ENCODE measurements around the gene AGAP1. TPM values are rescaled to one million over a fixed set of nuclear protein-coding genes. Genes with fewer than 3 reads are reported as not detected.

Gene AGAP1
- total RNA-seq, 6 experiments from 2014 or later = 8.1 to 11.2 (median 9.8) TPM

DNA sequence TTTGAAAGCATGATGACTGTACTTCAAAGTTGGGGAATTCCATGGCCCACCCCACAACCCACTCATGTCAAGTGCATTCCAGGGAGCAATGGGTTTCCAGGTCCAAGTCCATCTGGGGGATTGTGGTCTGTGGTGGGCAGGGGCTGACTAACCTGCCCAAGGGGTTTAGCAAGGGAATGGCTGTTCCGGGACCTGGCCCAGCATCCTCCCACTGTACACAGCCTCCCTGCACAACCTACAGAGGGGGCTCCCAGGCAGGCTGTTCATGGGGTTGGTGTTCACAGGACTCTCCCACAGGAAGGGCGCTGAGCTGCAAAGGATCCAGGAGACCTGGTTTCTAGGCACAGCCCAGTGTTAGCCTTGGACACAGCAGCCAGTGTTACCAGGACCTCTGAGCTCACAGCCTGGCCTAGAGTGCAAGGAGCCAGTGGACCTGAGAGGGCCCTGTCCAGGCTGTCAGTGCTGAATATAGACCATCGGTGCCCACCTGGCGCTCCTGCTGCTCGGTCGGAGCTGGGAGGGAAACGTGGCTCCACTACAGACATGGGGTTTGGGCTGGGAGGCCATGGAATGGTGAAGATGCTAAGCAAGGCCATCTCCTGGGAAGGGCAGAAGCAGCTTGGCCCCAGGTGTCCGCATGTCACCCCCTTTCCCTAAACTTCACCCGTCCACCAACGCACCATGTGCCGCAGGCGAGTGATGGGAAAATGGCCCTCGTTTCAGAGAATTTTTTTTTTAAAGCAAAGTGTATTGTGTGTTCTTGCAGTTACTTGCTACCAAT is 357.1 kb downstream of the AGAP1 start:
- H3K27me3 ChIP-seq = no peaks in the 10 kb centered on the region
- intact Hi-C loops (cut with DNase I) = no loop called here
- TF ChIP-seq, protein P1, sequence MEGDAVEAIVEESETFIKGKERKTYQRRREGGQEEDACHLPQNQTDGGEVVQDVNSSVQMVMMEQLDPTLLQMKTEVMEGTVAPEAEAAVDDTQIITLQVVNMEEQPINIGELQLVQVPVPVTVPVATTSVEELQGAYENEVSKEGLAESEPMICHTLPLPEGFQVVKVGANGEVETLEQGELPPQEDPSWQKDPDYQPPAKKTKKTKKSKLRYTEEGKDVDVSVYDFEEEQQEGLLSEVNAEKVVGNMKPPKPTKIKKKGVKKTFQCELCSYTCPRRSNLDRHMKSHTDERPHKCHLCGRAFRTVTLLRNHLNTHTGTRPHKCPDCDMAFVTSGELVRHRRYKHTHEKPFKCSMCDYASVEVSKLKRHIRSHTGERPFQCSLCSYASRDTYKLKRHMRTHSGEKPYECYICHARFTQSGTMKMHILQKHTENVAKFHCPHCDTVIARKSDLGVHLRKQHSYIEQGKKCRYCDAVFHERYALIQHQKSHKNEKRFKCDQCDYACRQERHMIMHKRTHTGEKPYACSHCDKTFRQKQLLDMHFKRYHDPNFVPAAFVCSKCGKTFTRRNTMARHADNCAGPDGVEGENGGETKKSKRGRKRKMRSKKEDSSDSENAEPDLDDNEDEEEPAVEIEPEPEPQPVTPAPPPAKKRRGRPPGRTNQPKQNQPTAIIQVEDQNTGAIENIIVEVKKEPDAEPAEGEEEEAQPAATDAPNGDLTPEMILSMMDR (IDR thresholded peaks at IDR 0.05) = no peak
- no peak for TF ChIP-seq POLR2A (IDR thresholded peaks at IDR 0.05)
- H3K4me3 ChIP-seq = no peak overlapping the region
- no peak overlapping the region for H3K27ac ChIP-seq
- no peaks in the 10 kb centered on the region for H3K4me1 ChIP-seq
- H3K36me3 ChIP-seq = no peaks in the 10 kb centered on the region
- DNase-seq = no peak
- WGBS (ENCODE audit: insufficient coverage, low coverage, low lambda C conversion rate, missing lambda C conversion rate) = no CpG with 5 or more reads among the region's 13 CpGs
- no peaks in the 10 kb centered on the region for H3K9me3 ChIP-seq
- ATAC-seq = peak in 1 of 4 donors; percentile 13

DNA sequence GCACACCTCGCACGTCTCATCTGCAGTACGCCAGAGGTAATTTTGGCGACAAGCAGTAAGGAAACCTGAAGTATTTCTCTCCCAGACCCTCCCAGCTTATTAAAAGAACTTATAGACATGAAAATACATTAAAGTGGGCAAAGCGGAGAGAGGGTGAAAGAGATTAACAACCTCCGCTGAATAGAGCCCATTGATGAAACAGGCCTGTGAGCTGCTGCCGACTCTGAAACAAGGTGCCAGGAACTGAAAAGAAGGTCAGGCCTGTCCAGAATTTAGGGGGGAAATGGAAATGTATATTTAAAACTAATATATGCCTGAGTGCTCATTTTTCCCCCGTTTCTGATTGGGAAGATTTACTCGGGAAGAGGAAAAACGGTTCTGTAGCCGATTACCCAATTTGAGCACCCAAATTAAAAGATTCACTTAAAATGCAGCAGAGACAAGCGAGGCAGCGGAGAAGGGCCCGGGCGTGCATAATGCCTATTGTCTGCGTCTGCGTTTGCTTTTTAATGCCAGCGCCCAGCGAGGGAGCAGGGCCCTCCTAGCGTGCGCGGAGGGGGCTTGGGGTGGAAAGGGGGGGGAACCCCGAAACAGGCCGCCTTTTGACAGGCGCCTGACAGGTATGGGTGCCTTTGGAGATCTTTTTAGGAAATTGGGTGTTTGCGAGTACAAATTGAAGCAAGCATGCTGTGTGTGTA is 358.1 kb downstream of the AGAP1 start:
- TF ChIP-seq, protein P1 (IDR thresholded peaks at IDR 0.05) = no peak
- TF ChIP-seq POLR2A (IDR thresholded peaks at IDR 0.05) = no peak
- Histone ChIP-seq H3K27me3 (no peaks in the 10 kb centered on the region), H3K9me3 (no peaks in the 10 kb centered on the region), H3K4me3 (no peak overlapping the region), H3K27ac (no peak overlapping the region), H3K4me1 (no peaks in the 10 kb centered on the region), H3K36me3 (no peaks in the 10 kb centered on the region)
- intact Hi-C loops (cut with DNase I) = no loop called here
- ATAC-seq (no peak), DNase-seq (no peak)
- 95% methylated on average over 21 of the region's 26 CpGs for WGBS (ENCODE audit: insufficient coverage, low coverage, low lambda C conversion rate, missing lambda C conversion rate)

DNA sequence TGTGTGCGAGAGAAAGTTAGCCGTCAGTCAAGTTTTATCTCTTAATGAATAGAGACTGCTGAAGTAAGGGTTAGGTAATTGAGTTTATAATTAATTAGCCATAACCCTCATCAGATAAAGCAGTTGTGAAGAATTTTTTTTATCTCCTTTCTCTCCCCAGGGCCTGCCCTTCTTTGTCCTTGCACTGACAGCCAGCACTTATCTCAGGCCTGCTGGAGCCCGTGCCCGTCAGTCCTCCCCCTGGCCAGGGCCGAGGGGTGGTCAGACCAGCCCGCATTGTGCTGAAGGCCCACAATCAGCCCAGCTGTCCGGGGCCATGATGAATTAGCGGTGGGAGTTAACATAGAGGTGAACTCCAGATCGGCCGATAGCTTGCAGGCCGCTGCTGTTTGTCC is 358.7 kb downstream of the AGAP1 start:
- intact Hi-C loops (cut with DNase I) = no loop called here
- 63% methylated on average over 3 of the region's 11 CpGs for WGBS (ENCODE audit: insufficient coverage, low coverage, low lambda C conversion rate, missing lambda C conversion rate)
- Histone ChIP-seq H3K27me3 (no peaks in the 10 kb centered on the region), H3K4me3 (no peak overlapping the region), H3K27ac (no peak overlapping the region), H3K4me1 (no peaks in the 10 kb centered on the region), H3K36me3 (no peaks in the 10 kb centered on the region), H3K9me3 (no peaks in the 10 kb centered on the region)
- DNase-seq (no peak), ATAC-seq (no peak)
- TF ChIP-seq POLR2A (IDR thresholded peaks at IDR 0.05) = no peak
- TF ChIP-seq, protein P1 (IDR thresholded peaks at IDR 0.05) = no peak

DNA sequence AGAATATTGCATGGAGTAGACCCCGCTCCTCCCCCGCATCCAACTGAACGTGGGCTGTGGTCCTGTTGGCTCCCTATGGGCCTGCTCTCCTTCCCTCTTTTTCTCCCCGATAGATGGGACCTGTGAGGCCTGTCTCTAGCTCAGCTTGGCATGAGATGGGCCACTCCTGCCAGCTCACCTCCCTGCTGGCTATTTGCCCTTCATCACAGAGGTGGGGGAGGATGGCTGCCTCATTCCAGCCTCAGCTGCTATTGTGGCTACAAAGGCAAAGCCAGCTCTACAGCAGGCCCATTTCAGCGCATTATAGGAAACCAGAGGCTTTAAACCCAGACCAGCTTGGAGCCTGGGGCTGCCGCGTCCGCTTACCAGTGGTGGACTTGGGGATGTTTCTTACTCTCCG is 360.4 kb downstream of the AGAP1 start:
- intact Hi-C loops (cut with DNase I) = no loop called here
- no peaks in the 10 kb centered on the region for H3K9me3 ChIP-seq
- H3K4me1 ChIP-seq = no peaks in the 10 kb centered on the region
- H3K36me3 ChIP-seq = no peaks in the 10 kb centered on the region
- no peaks in the 10 kb centered on the region for H3K27me3 ChIP-seq
- TF ChIP-seq, protein P1 (IDR thresholded peaks at IDR 0.05) = no peak
- no peak for TF ChIP-seq POLR2A (IDR thresholded peaks at IDR 0.05)
- no peak overlapping the region for H3K27ac ChIP-seq
- ATAC-seq = peak in 1 of 4 donors; percentile 20
- WGBS (ENCODE audit: insufficient coverage, low coverage, low lambda C conversion rate, missing lambda C conversion rate) = 83% methylated on average over 1 of the region's 9 CpGs
- no peak overlapping the region for H3K4me3 ChIP-seq
- DNase-seq = no peak

Data from right lobe of liver (tissue), 6 donors.